Renal cortical epithelial cell (primary cell): ENCODE measurements around the gene SNX1. TPM values are rescaled to one million over a fixed set of nuclear protein-coding genes. Genes with fewer than 3 reads are reported as not detected.
"Not testable (repeated sequence)": the region's sequence is repeated elsewhere in the genome, so short reads cannot be mapped to it uniquely, and the experiment has no call there.

Experiments used
- DNase-seq: peaks from one replicate; pipeline ENCODE4 v3.0.0-alpha.2; 2011; ENCODE audit warnings: low read depth
- total RNA-seq: library from RNA; depleted of rRNA; stranded (reverse); fragments of >200 nt; gene quantifications from 2 replicates; pipeline ENCODE4 v1.2.3, GENCODE V29; 2014

SNX1 gene
- total RNA-seq, 1 donor from 2014 or later = 85.9 TPM

DNA sequence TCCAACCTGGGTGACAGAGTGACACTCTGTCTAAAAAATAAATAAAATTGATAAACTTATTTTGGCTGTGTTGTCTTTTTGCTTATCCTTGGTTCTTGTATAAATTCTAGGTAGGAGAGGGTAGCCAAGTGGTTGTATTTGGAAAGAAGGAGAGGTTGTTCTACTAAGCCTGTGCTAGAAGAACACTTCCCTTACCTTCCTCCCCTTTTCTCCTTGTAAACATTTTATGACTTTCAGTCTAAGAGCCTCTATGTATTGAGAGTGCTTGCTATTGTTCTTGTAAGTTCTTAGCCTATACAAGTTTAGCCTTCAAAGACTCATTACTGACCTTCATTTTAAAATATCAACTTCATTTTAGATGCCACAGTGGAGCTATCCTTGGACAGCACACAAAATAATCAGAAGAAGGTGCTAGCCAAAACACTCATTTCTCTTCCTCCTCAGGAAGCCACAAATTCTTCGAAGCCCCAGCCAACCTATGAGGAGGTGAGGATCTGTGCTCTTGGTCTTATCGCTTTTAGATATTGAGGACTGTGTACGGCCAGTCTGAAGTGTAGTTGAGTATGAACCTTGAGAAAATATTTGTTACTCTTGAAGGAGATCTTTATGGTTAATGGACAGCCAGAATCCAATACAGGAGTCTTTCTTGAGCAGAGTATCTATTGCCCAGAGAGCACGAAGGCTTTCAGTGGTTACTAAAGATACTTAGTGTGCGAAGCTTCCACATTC lies 22.1 kb downstream of the SNX1 start:
- no peak for DNase-seq

- not testable (repeated sequence) for DNase-seq
Observed at GRCh38 chr15:64120322-64120721, 24.5 kb downstream of the SNX1 start.

DNA sequence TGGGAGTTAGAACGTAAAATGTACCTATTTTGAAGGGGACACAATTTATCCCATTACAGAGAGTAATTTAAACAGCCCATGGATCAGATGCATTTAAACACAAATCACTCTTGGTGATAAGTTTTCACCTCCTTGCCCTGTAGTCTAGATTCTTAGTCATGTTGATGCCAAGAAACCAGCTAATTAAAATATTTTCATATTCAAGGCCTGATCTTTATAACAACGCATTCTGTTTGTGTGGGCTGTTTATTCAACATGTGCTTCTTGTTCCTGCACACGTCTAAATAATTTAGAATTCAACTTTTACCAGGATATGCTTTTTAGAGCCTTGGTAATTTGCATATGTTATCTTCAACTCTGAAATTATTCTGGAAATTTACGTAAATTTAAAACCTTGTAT lies 25.8 kb downstream of the SNX1 start:
- DNase-seq = no peak

DNA sequence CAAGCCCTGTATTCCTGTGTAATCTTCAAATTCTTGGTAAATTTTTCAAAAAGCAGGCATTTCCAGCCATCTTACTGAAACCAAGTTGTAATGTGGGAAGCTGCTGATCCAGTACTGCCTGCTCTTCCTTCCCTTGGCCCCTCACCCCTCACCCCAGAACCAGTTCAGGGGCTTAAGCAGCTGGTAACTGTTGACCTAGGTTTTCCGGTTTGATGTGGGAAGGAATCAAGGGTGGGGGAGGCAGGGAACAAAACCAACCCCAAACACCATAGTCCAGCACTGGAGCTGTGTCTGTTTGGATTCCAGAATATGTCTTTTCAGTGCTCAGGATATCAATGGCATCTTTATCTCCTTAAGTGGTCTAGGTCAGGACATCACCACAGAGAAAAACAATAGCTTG lies 26.7 kb downstream of the SNX1 start:
- DNase-seq = no peak

DNA sequence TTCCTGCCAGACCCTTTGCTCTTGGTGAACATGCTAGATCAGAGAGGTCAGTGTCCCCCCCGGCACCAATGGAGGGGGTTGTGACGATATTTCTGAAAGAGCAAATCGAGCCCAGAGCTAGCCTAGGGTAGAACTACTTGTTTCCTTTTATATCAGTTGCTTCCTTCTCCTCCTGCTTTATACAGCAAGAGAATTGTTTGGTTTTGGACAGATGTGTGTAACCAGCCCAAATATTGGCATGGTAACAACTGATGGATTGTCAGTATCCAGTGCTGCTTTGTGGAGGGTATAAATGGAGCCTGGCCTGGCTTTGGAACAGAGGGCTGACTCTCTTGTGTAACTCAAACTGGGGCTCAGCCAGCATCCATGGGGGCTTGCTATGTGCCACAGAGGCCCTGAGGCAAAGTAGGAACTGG lies 27.2 kb downstream of the SNX1 start:
- DNase-seq = no peak

GRCh38 chr15:64125978-64126377 lies 30.2 kb downstream of the SNX1 start:
- DNase-seq = no peak

DNA sequence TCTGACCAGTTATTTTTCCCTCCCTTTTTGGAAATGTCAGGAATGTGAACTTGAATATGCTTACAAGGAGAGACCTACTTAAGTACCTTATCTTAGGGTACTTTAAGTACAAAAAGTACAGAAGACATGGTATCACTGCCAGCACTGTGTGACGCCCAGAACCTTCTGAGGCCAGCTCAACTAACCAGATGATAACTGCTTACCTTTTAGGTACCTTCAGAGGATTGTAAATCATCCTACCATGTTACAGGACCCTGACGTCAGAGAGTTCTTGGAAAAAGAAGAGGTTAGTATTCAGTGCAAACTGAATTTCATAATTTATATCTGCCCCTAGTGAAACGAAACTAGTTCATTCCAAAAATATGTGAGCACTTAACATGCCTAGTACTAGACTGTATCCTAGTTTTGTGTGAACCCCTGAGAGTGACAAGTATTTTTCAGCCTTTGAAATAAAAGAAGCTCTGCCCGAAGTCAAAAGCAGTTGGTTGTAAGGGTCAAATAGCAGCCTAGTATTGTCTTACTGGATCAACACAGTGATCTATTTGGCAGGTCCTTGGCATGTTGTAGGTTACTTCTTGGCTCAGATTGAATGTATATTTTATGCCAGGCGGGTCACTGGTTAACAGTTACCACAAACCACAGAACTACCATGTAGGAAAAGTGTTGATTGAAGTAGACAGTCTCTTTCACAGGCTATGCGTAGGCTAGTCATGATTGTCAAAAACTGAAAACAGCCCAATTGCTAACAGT lies 31.9 kb downstream of the SNX1 start:
- no peak for DNase-seq

GRCh38 chr15:64130159-64130558 lies 34.4 kb downstream of the SNX1 start:
- no peak for DNase-seq

DNA sequence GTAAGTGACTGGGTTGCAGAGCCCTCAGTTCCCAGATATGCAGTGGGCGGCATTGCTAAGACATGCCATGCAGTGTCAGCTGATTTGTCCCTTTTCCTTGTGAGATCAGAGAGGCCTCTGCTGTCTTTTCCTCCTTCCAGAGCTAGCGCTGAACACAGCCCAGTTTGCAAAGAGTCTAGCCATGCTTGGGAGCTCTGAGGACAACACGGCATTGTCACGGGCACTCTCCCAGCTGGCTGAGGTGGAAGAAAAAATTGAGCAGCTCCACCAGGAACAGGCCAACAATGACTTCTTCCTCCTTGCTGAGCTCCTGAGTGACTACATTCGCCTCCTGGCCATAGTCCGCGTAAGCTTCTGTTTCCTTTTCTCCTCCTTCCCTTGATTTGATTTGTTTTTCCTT lies 35.8 kb downstream of the SNX1 start:
- DNase-seq = no peak

- no peak for DNase-seq
Observed at GRCh38 chr15:64132217-64132616, 36.4 kb downstream of the SNX1 start.

DNA sequence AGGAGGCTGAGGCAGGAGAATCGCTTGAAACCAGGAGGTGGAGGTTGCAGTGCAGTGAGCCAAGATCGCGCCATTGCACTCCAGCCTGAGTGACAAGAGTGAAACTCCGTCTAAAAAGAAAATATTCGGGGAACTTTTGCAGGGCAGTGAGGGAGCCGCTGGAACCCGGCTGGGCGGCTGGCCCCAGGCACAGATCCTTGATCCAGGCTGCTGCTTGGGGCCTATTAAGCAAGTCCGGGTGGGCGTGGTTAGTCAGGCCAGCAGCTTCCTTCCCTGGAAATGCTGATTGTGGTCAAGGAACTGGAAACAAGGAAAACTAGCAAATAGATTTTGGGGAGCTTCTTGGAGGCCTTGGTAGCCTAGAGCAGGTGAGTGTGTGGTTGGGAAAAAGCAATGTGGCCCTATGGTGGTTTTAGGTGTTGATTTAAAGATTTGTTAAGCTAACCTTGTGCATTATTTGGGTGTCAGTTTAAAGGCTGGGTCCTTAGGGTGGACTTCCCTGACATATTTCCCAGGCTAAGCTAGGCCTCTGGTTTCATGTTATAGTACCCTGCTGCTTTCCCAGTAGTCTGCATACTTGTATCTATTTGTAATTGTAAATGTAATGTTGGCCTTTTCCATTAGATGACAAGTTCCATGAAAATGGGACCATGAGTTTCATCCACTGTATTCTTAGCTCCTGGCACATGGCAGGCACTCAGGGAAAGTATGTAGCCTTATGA lies 38.0 kb downstream of the SNX1 start:
- no peak for DNase-seq

- no peak for DNase-seq
Observed at GRCh38 chr15:64134345-64134829, 38.6 kb downstream of the SNX1 start.

GRCh38 chr15:64136347-64136746 lies 40.6 kb downstream of the SNX1 start:
- no peak for DNase-seq

GRCh38 chr15:64137226-64137833 lies 41.5 kb downstream of the SNX1 start:
- no peak for DNase-seq

- no peak for DNase-seq
Observed at GRCh38 chr15:64138331-64138941, 42.7 kb downstream of the SNX1 start.

GRCh38 chr15:64141798-64142512 lies 46.2 kb downstream of the SNX1 start:
- no peak for DNase-seq

DNA sequence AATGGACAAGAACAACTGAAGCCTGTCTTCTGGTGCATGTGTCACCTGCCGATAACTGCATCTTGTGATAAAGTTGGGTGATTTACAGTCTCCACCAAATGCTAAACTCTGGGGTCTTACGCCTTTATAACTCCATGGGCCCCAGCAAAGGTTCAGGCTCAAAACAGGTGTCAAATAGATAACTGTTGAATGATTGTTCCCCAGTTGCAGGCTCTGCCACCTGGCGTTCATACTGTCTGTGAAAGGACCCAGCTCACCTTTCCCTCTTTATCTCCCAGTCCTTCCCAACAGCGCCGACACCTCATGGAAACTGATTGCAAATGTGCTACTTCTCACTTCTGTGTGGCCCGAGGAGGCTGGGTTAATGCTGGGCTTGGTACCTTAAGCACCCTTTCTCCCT lies 47.5 kb downstream of the SNX1 start:
- no peak for DNase-seq

DNA sequence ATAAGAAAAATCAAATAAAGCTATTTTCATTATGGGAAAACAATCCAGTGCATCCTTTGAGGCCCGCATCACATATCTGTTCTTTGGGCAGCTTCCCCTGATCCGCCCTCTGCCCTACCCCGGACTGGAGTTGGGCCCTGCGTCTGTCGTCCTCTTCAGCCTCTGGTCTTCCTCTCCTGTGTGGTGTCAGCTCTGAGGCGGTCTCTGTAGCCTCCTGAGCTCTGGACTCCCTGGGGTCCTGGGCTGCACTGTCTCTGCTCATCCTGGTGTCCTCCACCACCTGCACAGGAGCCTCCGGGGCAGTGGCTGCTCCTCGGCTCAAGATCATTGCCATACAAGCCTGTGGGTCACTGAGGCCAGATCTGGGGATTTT lies 48.4 kb downstream of the SNX1 start:
- DNase-seq = no peak

DNA sequence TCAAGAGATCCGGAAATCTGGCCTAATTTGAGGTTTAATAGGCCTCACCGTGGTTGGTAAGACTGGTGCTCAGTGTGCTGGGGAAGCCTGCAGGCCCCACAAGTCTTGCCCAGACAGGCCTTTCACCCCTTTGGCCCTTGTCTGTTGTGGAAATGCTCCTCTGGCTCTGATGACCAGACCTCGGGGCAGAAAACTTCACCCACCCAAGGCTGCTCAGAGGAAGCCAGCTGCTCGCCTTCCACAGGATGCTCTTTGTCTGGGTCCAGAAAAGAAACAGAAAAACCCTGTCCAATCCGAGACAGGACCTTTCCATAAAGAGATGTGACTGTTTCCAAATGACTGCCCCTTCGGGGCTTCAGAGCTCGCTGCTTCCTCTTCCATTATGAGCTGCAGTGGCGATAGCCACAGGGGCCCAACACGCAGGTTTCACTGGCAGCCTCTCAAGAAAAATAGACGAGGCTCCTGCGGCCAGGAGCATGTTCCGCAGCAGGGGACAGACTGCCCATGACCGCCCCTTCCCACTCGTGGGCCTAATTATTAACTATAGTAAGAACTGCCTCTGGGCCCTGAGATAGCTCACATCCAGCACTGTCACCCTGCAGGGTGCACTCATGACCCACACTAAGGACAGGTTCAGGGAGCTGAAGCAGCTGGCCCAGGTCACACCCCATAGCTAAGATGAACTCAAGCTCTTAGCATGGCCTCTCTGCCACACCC lies 48.9 kb downstream of the SNX1 start:
- DNase-seq = peak; percentile 37

DNA sequence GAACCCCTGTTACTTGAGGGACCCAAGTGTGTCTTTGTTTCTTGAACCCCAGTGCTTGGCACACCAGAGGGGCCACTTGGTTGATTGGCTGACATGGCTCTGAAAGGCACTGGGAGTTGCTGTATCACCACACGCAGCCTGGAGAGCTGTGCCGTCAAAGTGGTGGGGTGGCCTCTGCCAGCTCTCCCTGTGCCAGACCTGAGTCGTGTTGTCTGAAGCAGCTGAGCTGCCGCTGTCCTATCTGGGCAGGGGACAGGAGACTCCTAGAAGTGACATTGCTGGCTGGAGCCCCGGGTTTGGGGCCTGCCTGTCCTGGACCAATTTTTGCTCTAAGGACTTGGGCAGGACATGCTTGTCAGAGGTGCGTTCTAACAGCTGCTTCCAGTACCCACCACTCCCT lies 50.3 kb downstream of the SNX1 start:
- DNase-seq = no peak

DNA sequence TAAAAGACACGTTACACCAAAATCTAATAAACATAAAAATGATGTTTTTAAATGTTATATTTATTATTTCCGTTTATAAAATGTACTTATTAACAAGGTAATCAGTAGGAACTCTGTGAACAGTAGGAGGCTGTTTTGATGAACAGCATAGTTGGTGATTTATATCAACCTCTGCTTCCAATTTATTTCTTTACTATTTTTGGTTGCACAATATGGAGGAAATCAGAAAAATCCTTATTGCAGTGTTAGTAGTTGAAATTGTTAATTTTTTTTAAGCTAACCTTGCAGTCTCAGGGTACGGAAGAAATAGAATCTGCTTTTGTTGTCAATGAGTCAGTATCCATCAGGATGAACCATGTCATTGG lies 50.7 kb downstream of the SNX1 start:
- DNase-seq = no peak
